GM12873 (cell line): ENCODE measurements around the gene MTHFD1L.

Experiments
- CTCF ChIP-seq: IDR thresholded peaks from 2 replicates; pipeline ENCODE4 v1.5.1; 2012; ENCODE audit warnings: low read depth, mild to moderate bottlenecking, moderate library complexity, low read length, control low read depth; ENCODE audit not compliant: insufficient read depth; ENCODE audit errors: missing control alignments

The MTHFD1L gene

GRCh38 chr6:151141685-151142084 is 276.2 kb downstream of the MTHFD1L start:
- no peak for TF ChIP-seq CTCF

GRCh38 chr6:151142676-151143075 is 277.2 kb downstream of the MTHFD1L start:
- TF ChIP-seq CTCF = no peak

GRCh38 chr6:151143337-151143736 is 277.8 kb downstream of the MTHFD1L start:
- no peak for TF ChIP-seq CTCF

GRCh38 chr6:151143806-151144205 is 278.3 kb downstream of the MTHFD1L start:
- TF ChIP-seq CTCF = no peak

- TF ChIP-seq CTCF = no peak
These were observed 281.8 kb downstream of the MTHFD1L start for GRCh38 chr6:151147118-151147832.

- no peak for TF ChIP-seq CTCF
These were observed 282.6 kb downstream of the MTHFD1L start for GRCh38 chr6:151148111-151148510.

- no peak for TF ChIP-seq CTCF
These were observed 284.3 kb downstream of the MTHFD1L start for GRCh38 chr6:151149793-151150192.
